Testis (tissue), 2 donors: Measurements from ENCODE around the gene FAM98A.

Source experiments
- CTCF ChIP-seq, 3 experiments: fragments of 450-650 bp in 2 of 3; fragments of 200-600 bp in 1 of 3; sonication (generic) in 1 of 3; IDR thresholded peaks; one replicate each; pipeline ENCODE4 v1.5.1; 2016 to 2019; ENCODE audit warnings: antibody characterized with exemption in 3 of 3, mild to moderate bottlenecking in 2 of 3, moderate library complexity in 1 of 3
- POLR2A ChIP-seq: fragments of 450-650 bp; IDR thresholded peaks from one replicate; pipeline ENCODE4 v1.6.1; 2017; ENCODE audit warnings: antibody characterized with exemption, mild to moderate bottlenecking, moderate library complexity

GRCh38 chr2:33614190-33614589, 15.1 kb upstream of the FAM98A start:
- TF ChIP-seq CTCF (IDR thresholded peaks at IDR 0.05) (no peak), POLR2A (no peak)
